ENCODE data around the gene ZEB2.

ZEB2 gene

DNA sequence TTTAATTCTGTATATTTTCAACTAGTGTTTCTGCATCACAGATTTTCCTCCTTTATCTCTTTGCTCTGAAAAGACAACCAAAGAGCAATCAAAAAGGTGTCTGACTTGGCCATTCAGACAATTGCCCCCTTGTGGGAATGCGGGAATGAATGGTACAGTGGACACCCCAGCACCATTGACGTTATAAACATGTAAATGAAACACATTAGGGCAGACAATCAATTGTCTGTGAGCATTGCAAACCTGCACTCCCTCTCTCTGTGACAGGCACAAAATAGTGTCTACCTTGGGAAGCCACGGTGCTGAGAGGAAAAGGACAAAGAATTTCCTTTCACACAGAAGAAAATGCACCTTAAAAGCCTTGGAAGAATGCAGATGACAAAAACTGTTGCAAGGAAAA, 8.0 kb downstream of the ZEB2 start:
- DNase-seq (ENCODE audit: low read depth in 2 of 2) = peak in 1 of 2 donors; percentile 41
- H3K4me3 ChIP-seq (replicated peaks in 1 of 2; ENCODE audit: low read depth in 2 of 2, low read length in 2 of 2) = no peak overlapping the region
- TF ChIP-seq, protein P1, sequence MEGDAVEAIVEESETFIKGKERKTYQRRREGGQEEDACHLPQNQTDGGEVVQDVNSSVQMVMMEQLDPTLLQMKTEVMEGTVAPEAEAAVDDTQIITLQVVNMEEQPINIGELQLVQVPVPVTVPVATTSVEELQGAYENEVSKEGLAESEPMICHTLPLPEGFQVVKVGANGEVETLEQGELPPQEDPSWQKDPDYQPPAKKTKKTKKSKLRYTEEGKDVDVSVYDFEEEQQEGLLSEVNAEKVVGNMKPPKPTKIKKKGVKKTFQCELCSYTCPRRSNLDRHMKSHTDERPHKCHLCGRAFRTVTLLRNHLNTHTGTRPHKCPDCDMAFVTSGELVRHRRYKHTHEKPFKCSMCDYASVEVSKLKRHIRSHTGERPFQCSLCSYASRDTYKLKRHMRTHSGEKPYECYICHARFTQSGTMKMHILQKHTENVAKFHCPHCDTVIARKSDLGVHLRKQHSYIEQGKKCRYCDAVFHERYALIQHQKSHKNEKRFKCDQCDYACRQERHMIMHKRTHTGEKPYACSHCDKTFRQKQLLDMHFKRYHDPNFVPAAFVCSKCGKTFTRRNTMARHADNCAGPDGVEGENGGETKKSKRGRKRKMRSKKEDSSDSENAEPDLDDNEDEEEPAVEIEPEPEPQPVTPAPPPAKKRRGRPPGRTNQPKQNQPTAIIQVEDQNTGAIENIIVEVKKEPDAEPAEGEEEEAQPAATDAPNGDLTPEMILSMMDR (IDR thresholded peaks at IDR 0.05; ENCODE audit: low read depth, low read length) = peak; percentile 8

GRCh38 chr2:144511226-144511810, 8.6 kb downstream of the ZEB2 start:
- DNase-seq (ENCODE audit: low read depth in 2 of 2) = peak in 1 of 2 donors; percentile 38
- peak overlapping the region in 1 of 2 donors; percentile 29 for H3K4me3 ChIP-seq (replicated peaks in 1 of 2; ENCODE audit: low read depth in 2 of 2, low read length in 2 of 2)
- TF ChIP-seq, protein P1 (IDR thresholded peaks at IDR 0.05; ENCODE audit: low read depth, low read length) = no peak

DNA sequence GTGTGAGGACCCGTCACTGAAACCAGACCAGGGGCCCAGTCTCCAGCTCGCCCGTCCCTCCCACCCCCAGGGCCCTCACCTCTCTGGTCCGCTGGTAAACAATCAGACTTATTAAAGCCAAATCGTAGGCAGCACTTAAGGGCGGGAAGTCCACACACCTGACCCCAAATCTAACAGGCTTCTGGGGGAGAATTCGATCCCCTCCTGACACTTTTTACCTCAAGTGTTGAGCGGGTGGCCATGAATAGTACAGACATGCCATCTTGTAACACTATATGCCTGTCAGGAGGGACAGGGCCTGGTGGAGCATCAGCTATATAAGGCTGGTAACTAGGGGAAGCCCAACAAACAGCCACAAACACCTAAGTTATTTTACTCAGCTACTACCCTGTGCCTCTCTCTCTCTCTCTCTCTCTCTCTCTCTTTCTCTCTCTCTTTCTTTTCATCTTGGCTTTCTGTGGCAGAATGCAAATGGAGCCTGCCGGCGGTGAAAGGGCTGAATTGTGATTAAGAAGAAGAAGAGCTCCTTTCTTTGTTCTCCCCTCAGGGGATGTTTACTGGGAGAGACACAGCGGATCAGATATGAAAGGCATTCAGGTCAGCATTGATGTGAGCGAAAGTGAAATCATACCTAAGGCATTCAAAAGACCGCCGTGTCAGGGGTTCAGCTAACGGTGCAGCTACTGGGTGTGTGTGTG, 9.5 kb downstream of the ZEB2 start:
- TF ChIP-seq, protein P1 (IDR thresholded peaks at IDR 0.05; ENCODE audit: low read depth, low read length) = no peak
- DNase-seq (ENCODE audit: low read depth in 2 of 2) = peak; percentile 68 to 87
- peak overlapping the region; percentile 6 to 29 for H3K4me3 ChIP-seq (replicated peaks in 1 of 2; ENCODE audit: low read depth in 2 of 2, low read length in 2 of 2)

GRCh38 chr2:144509879-144510221, 10.1 kb downstream of the ZEB2 start:
- no peak for DNase-seq (ENCODE audit: low read depth in 2 of 2)
- TF ChIP-seq, protein P1 (IDR thresholded peaks at IDR 0.05; ENCODE audit: low read depth, low read length) = no peak
- H3K4me3 ChIP-seq (replicated peaks in 1 of 2; ENCODE audit: low read depth in 2 of 2, low read length in 2 of 2) = no peak overlapping the region

DNA sequence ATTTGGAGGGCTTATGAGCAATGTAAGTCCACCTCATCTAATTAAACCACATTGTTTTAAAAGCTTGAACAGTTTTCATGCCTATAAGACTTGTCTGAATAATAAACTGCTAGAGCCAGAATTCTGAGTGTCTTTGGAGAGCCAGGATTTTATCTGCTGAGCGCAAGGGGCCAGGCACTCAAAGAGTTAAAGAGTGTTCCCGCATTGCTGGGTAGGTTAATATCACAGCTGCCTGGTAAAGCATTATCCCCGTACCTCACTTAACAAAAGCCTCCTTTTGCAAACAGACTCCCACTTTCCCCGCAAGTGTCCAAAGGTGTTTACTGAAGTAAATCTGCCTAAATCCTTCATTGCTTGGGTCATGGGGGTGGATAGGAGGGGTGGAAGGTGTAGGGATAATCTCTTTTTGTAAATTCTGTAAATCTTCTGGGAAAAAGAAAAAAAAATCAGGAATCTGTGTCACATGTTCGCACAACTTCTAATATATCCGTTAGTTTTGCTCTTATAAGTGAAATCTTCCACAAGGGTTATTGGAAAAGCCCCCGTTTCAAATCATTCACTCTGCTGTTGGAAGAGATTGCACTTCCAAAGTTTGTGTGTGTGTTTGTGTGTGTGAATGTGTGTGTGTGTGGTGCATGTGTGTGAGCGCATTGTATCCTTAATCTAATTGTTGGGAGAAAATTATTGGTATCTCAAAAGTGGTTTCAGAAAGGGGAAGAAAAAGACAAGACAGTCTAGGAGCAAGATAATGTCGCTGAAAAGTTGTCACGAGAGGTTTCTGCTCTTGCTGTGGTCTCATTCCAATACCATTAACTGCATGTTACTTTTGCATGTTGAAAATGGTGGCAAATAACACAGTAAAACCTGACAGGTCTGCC, 10.7 kb downstream of the ZEB2 start:
- H3K4me3 ChIP-seq (replicated peaks in 1 of 2; ENCODE audit: low read depth in 2 of 2, low read length in 2 of 2) = no peak overlapping the region
- TF ChIP-seq, protein P1 (IDR thresholded peaks at IDR 0.05; ENCODE audit: low read depth, low read length) = no peak

GRCh38 chr2:144508172-144508851, 11.6 kb downstream of the ZEB2 start:
- TF ChIP-seq, protein P1 (IDR thresholded peaks at IDR 0.05; ENCODE audit: low read depth, low read length) = no peak
- peak overlapping the region in 1 of 2 donors; percentile 0 for H3K4me3 ChIP-seq (replicated peaks in 1 of 2; ENCODE audit: low read depth in 2 of 2, low read length in 2 of 2)
- peak; percentile 23 to 59 for DNase-seq (ENCODE audit: low read depth in 2 of 2)

More for the DNA sequence above, 10.7 kb downstream of the ZEB2 start:
- DNase-seq (ENCODE audit: low read depth in 2 of 2) = peak; percentile 30 to 57
